ENCODE measurements around the gene PTK6.
"Not testable (repeated sequence)": the region's sequence is repeated elsewhere in the genome, so short reads cannot be mapped to it uniquely, and the experiment has no call there.

The PTK6 gene

GRCh38 chr20:63568986-63569949 lies 32.1 kb upstream of the PTK6 start:
- DNase-seq, result no peak

GRCh38 chr20:63568170-63568981 lies 31.2 kb upstream of the PTK6 start:
- no peak for DNase-seq

GRCh38 chr20:63567386-63568169 lies 30.4 kb upstream of the PTK6 start:
- DNase-seq, result no peak

GRCh38 chr20:63567136-63567385 lies 29.9 kb upstream of the PTK6 start:
- DNase-seq, result no peak

- DNase-seq, result no peak
Observed at GRCh38 chr20:63566395-63567135, 29.4 kb upstream of the PTK6 start.

- DNase-seq, result no peak
Observed at GRCh38 chr20:63565699-63566335, 28.6 kb upstream of the PTK6 start.

GRCh38 chr20:63565021-63565698 lies 28.0 kb upstream of the PTK6 start:
- DNase-seq, result no peak

GRCh38 chr20:63564036-63564810 lies 27.0 kb upstream of the PTK6 start:
- DNase-seq, result no peak

GRCh38 chr20:63563225-63563935 lies 26.2 kb upstream of the PTK6 start:
- DNase-seq, result no peak

- no peak for DNase-seq
Observed at GRCh38 chr20:63562461-63563224, 25.5 kb upstream of the PTK6 start.

GRCh38 chr20:63561624-63562396 lies 24.6 kb upstream of the PTK6 start:
- no peak for DNase-seq

GRCh38 chr20:63560856-63561609 lies 23.9 kb upstream of the PTK6 start:
- DNase-seq, result no peak

- DNase-seq, result no peak
Observed at GRCh38 chr20:63560333-63560805, 23.2 kb upstream of the PTK6 start.

- DNase-seq, result not testable (repeated sequence)
Observed at GRCh38 chr20:63559485-63560332, 22.5 kb upstream of the PTK6 start.

GRCh38 chr20:63558804-63559484 lies 21.8 kb upstream of the PTK6 start:
- DNase-seq, result no peak

- DNase-seq, result no peak
Observed at GRCh38 chr20:63557481-63557891, 20.3 kb upstream of the PTK6 start.
